Measurements from ENCODE around the gene HOMER2. TPM values are rescaled to one million over a fixed set of nuclear protein-coding genes. Genes with fewer than 3 reads are reported as not detected.

HOMER2 gene
- total and polyA plus RNA-seq, 4 donors = 4.3 to 62.0 (median 23.6) TPM

DNA sequence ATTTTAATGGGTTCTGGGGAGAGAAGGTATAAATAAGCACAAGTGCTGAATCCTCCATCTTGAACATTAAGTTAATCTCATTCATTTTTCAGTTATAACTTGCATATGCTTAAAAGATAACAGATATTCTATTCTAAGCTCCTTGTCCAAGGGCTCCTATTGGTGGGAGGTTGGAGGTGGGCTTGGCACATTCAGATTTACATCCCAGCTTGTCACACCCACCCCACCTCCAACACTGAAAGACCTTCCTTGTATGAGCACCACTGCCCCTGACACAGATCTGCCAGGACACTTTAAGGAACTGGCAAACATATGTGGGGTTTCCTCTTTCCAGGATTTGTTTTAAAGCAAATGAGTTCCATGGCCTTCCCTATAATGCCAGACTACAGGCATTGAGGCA lies 30.6 kb downstream of the HOMER2 start:
- no peak overlapping the region for H3K27ac ChIP-seq (ENCODE audit: low read depth in 1 of 2, low read length in 2 of 2)
- H3K9ac ChIP-seq (ENCODE audit: low read depth in 1 of 2, low read length in 2 of 2) = no peak overlapping the region
- peaks cover 9 to 56% (median 21%) of the 10 kb centered on the region in 4 donors for H3K4me1 ChIP-seq (ENCODE audit: control insufficient read depth in 4 of 4, insufficient read depth in 4 of 4, low read length in 3 of 4)
- H3K9me3 ChIP-seq (ENCODE audit: control insufficient read depth in 4 of 4, low read length in 3 of 4) = no peaks in the 10 kb centered on the region
- no peak overlapping the region for H3K4me3 ChIP-seq (ENCODE audit: low read depth in 1 of 3, low read length in 3 of 3)
- H3K36me3 ChIP-seq (ENCODE audit: control insufficient read depth in 4 of 4, insufficient read depth in 3 of 4, low read depth in 1 of 4, low read length in 3 of 4) = no peaks in the 10 kb centered on the region
- TF ChIP-seq YY1 (IDR thresholded peaks at IDR 0.05) = no peak
- TF ChIP-seq, protein P1, sequence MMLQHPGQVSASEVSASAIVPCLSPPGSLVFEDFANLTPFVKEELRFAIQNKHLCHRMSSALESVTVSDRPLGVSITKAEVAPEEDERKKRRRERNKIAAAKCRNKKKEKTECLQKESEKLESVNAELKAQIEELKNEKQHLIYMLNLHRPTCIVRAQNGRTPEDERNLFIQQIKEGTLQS (IDR thresholded peaks at IDR 0.05) = no peak
- TF ChIP-seq, protein P2, sequence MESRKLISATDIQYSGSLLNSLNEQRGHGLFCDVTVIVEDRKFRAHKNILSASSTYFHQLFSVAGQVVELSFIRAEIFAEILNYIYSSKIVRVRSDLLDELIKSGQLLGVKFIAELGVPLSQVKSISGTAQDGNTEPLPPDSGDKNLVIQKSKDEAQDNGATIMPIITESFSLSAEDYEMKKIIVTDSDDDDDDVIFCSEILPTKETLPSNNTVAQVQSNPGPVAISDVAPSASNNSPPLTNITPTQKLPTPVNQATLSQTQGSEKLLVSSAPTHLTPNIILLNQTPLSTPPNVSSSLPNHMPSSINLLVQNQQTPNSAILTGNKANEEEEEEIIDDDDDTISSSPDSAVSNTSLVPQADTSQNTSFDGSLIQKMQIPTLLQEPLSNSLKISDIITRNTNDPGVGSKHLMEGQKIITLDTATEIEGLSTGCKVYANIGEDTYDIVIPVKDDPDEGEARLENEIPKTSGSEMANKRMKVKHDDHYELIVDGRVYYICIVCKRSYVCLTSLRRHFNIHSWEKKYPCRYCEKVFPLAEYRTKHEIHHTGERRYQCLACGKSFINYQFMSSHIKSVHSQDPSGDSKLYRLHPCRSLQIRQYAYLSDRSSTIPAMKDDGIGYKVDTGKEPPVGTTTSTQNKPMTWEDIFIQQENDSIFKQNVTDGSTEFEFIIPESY (IDR thresholded peaks at IDR 0.05) = no peak
- no peak for TF ChIP-seq FOXA1 (IDR thresholded peaks at IDR 0.05)
- no peak for TF ChIP-seq GABPA (IDR thresholded peaks at IDR 0.05 in 1 of 2, conservative IDR thresholded peaks at IDR 0.05 in 1 of 2)
- no peak for TF ChIP-seq TAF1 (conservative IDR thresholded peaks at IDR 0.05)
- TF ChIP-seq EGR1 (IDR thresholded peaks at IDR 0.05; ENCODE audit: low read depth in 2 of 2) = no peak
- TF ChIP-seq HNF4A (conservative IDR thresholded peaks at IDR 0.05) = no peak
- TF ChIP-seq NR2F2 (IDR thresholded peaks at IDR 0.05) = no peak
- no peak for TF ChIP-seq FOXA2 (IDR thresholded peaks at IDR 0.05)
- DNase-seq (ENCODE audit: low spot score) = no peak
- no peaks in the 10 kb centered on the region for H3K27me3 ChIP-seq (ENCODE audit: control insufficient read depth in 4 of 4, insufficient read depth in 4 of 4, low read length in 3 of 4)

DNA sequence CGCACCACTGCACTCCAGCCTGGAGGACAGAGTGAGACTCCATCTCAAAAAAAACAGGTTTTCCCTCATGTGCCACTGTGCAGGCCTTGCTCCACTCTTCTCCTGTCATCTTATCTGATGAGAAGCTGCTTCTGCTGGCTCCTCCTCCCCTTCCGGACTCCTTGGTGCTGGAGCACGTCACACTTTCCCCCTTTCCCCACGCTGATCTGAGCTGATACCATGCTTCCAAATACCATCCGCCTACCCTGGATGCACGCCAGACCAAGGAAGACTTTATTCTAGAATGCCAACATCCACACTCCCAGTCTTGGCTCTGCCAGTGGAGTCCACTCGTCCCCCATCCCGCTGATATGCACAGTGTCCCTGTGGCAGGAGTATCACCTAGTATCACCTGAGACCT lies 31.3 kb downstream of the HOMER2 start:
- no peak overlapping the region for H3K4me3 ChIP-seq (ENCODE audit: low read depth in 1 of 3, low read length in 3 of 3)
- TF ChIP-seq HNF4A (conservative IDR thresholded peaks at IDR 0.05) (no peak), TAF1 (conservative IDR thresholded peaks at IDR 0.05) (no peak), FOXA1 (IDR thresholded peaks at IDR 0.05) (no peak), RXRA (IDR thresholded peaks at IDR 0.05) (no peak), JUND (IDR thresholded peaks at IDR 0.05) (no peak), RAD21 (IDR thresholded peaks at IDR 0.05) (no peak), EGR1 (IDR thresholded peaks at IDR 0.05; ENCODE audit: low read depth in 2 of 2) (no peak), FOXA2 (IDR thresholded peaks at IDR 0.05) (no peak), HNF4G (IDR thresholded peaks at IDR 0.05) (no peak), GABPA (IDR thresholded peaks at IDR 0.05 in 1 of 2, conservative IDR thresholded peaks at IDR 0.05 in 1 of 2) (no peak), YY1 (IDR thresholded peaks at IDR 0.05) (no peak)
- TF ChIP-seq, protein P1 (IDR thresholded peaks at IDR 0.05) = no peak
- TF ChIP-seq, protein P3, sequence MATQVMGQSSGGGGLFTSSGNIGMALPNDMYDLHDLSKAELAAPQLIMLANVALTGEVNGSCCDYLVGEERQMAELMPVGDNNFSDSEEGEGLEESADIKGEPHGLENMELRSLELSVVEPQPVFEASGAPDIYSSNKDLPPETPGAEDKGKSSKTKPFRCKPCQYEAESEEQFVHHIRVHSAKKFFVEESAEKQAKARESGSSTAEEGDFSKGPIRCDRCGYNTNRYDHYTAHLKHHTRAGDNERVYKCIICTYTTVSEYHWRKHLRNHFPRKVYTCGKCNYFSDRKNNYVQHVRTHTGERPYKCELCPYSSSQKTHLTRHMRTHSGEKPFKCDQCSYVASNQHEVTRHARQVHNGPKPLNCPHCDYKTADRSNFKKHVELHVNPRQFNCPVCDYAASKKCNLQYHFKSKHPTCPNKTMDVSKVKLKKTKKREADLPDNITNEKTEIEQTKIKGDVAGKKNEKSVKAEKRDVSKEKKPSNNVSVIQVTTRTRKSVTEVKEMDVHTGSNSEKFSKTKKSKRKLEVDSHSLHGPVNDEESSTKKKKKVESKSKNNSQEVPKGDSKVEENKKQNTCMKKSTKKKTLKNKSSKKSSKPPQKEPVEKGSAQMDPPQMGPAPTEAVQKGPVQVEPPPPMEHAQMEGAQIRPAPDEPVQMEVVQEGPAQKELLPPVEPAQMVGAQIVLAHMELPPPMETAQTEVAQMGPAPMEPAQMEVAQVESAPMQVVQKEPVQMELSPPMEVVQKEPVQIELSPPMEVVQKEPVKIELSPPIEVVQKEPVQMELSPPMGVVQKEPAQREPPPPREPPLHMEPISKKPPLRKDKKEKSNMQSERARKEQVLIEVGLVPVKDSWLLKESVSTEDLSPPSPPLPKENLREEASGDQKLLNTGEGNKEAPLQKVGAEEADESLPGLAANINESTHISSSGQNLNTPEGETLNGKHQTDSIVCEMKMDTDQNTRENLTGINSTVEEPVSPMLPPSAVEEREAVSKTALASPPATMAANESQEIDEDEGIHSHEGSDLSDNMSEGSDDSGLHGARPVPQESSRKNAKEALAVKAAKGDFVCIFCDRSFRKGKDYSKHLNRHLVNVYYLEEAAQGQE (IDR thresholded peaks at IDR 0.05) = no peak
- TF ChIP-seq, protein P2 (IDR thresholded peaks at IDR 0.05) = no peak
- no peaks in the 10 kb centered on the region for H3K36me3 ChIP-seq (ENCODE audit: control insufficient read depth in 4 of 4, insufficient read depth in 3 of 4, low read depth in 1 of 4, low read length in 3 of 4)
- 48% methylated on average over 8 of the region's 8 CpGs for WGBS
- no peak overlapping the region for H3K27ac ChIP-seq (ENCODE audit: low read depth in 1 of 2, low read length in 2 of 2)
- no peaks in the 10 kb centered on the region for H3K9me3 ChIP-seq (ENCODE audit: control insufficient read depth in 4 of 4, low read length in 3 of 4)
- peaks cover 9 to 61% (median 22%) of the 10 kb centered on the region in 4 donors for H3K4me1 ChIP-seq (ENCODE audit: control insufficient read depth in 4 of 4, insufficient read depth in 4 of 4, low read length in 3 of 4)
- no peak overlapping the region for H3K9ac ChIP-seq (ENCODE audit: low read depth in 1 of 2, low read length in 2 of 2)
- DNase-seq (ENCODE audit: low spot score) = no peak
- no peaks in the 10 kb centered on the region for H3K27me3 ChIP-seq (ENCODE audit: control insufficient read depth in 4 of 4, insufficient read depth in 4 of 4, low read length in 3 of 4)
